ENCODE data around the gene ESR1. TPM values are rescaled to one million over a fixed set of nuclear protein-coding genes. Genes with fewer than 3 reads are reported as not detected.
A peak's percentile ranks its signal among the peaks of the same experiment; 100 is the strongest.

Gene ESR1
- polyA plus RNA-seq, 3 donors, result 0.12 to 0.24 (median 0.23) TPM

DNA sequence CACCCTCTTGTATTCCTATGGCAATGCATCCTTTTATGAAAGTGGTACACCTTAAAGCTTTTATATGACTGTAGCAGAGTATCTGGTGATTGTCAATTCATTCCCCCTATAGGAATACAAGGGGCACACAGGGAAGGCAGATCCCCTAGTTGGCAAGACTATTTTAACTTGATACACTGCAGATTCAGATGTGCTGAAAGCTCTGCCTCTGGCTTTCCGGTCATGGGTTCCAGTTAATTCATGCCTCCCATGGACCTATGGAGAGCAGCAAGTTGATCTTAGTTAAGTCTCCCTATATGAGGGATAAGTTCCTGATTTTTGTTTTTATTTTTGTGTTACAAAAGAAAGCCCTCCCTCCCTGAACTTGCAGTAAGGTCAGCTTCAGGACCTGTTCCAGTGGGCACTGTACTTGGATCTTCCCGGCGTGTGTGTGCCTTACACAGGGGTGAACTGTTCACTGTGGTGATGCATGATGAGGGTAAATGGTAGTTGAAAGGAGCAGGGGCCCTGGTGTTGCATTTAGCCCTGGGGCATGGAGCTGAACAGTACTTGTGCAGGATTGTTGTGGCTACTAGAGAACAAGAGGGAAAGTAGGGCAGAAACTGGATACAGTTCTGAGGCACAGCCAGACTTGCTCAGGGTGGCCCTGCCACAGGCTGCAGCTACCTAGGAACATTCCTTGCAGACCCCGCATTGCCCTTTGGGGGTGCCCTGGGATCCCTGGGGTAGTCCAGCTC, 292.1 kb downstream of the ESR1 start:
- peak overlapping the region in 1 of 3 experiments; percentile 8 for H3K4me3 ChIP-seq (replicated peaks in 1 of 3; ENCODE audit: low read depth in 2 of 3, low read length in 3 of 3)
- no peaks in the 10 kb centered on the region for H3K36me3 Mint-ChIP-seq
- peak overlapping the region; percentile 25 to 93 (median 74) for H3K27ac Mint-ChIP-seq
- intact Hi-C loops (cut with micrococcal nuclease), result no loop called here
- WGBS (ENCODE audit: insufficient coverage), result 100% methylated on average over 3 of the region's 4 CpGs
- TF ChIP-seq, protein P1, sequence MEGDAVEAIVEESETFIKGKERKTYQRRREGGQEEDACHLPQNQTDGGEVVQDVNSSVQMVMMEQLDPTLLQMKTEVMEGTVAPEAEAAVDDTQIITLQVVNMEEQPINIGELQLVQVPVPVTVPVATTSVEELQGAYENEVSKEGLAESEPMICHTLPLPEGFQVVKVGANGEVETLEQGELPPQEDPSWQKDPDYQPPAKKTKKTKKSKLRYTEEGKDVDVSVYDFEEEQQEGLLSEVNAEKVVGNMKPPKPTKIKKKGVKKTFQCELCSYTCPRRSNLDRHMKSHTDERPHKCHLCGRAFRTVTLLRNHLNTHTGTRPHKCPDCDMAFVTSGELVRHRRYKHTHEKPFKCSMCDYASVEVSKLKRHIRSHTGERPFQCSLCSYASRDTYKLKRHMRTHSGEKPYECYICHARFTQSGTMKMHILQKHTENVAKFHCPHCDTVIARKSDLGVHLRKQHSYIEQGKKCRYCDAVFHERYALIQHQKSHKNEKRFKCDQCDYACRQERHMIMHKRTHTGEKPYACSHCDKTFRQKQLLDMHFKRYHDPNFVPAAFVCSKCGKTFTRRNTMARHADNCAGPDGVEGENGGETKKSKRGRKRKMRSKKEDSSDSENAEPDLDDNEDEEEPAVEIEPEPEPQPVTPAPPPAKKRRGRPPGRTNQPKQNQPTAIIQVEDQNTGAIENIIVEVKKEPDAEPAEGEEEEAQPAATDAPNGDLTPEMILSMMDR (IDR thresholded peaks at IDR 0.05), result no peak
- H3K9me3 Mint-ChIP-seq, result peaks cover 0 to 5% (median 0%) of the 10 kb centered on the region in 7 donors
- H3K27ac ChIP-seq (ENCODE audit: low read depth in 1 of 2, low read length in 2 of 2), result peak overlapping the region; percentile 55 to 77
- H3K4me1 Mint-ChIP-seq, result peaks cover 22% of the 10 kb centered on the region
- H3K27me3 Mint-ChIP-seq (ENCODE audit: low read depth in 3 of 3), result peaks cover 0 to 2% (median 0%) of the 10 kb centered on the region in 3 donors
- H3K9me3 ChIP-seq (replicated peaks in 1 of 2; ENCODE audit: control insufficient read depth in 1 of 2, insufficient read depth in 1 of 2, low read length in 2 of 2), result no peaks in the 10 kb centered on the region
- no peak for DNase-seq
- H4K20me1 ChIP-seq (ENCODE audit: insufficient read depth, low read length), result no peaks in the 10 kb centered on the region
- H3K79me2 ChIP-seq (ENCODE audit: insufficient read depth, low read length), result no peaks in the 10 kb centered on the region
- no peaks in the 10 kb centered on the region for H3K27me3 ChIP-seq (ENCODE audit: control insufficient read depth in 2 of 2, insufficient read depth in 2 of 2, low read length in 2 of 2)
- H3K9ac ChIP-seq (ENCODE audit: insufficient read depth, low read length, poor library complexity, severe bottlenecking), result peak overlapping the region; percentile 50
- H3K36me3 ChIP-seq (replicated peaks in 1 of 2; ENCODE audit: control insufficient read depth in 1 of 2, insufficient read depth in 2 of 2, low read length in 2 of 2), result no peaks in the 10 kb centered on the region
- peak overlapping the region; percentile 22 for H3K4me2 ChIP-seq (replicated peaks; ENCODE audit: extremely low read depth, low read length, poor library complexity, severe bottlenecking)
- peak overlapping the region; percentile 12 for H2AFZ ChIP-seq (ENCODE audit: insufficient read depth, low read depth, low read length, poor library complexity, severe bottlenecking)
- peaks cover 24 to 31% of the 10 kb centered on the region in 2 donors for H3K4me1 ChIP-seq (ENCODE audit: control insufficient read depth in 1 of 2, insufficient read depth in 2 of 2, low read length in 2 of 2)
- peak overlapping the region in 1 of 2 donors; percentile 56 for H3K4me3 Mint-ChIP-seq

DNA sequence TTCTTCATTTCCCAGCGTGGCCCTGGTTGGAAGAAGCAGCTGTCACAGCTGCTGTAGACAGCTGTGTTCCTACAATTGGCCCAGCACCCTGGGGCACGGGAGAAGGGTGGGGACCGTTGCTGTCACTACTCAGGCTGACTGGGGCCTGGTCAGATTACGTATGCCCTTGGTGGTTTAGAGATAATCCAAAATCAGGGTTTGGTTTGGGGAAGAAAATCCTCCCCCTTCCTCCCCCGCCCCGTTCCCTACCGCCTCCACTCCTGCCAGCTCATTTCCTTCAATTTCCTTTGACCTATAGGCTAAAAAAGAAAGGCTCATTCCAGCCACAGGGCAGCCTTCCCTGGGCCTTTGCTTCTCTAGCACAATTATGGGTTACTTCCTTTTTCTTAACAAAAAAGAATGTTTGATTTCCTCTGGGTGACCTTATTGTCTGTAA, 292.7 kb downstream of the ESR1 start:
- peak overlapping the region; percentile 55 to 77 for H3K27ac ChIP-seq (ENCODE audit: low read depth in 1 of 2, low read length in 2 of 2)
- peaks cover 19 to 27% of the 10 kb centered on the region in 2 donors for H3K4me1 ChIP-seq (ENCODE audit: control insufficient read depth in 1 of 2, insufficient read depth in 2 of 2, low read length in 2 of 2)
- no peaks in the 10 kb centered on the region for H3K27me3 ChIP-seq (ENCODE audit: control insufficient read depth in 2 of 2, insufficient read depth in 2 of 2, low read length in 2 of 2)
- peak overlapping the region; percentile 25 to 93 (median 74) for H3K27ac Mint-ChIP-seq
- peak overlapping the region in 1 of 3 experiments; percentile 8 for H3K4me3 ChIP-seq (replicated peaks in 1 of 3; ENCODE audit: low read depth in 2 of 3, low read length in 3 of 3)
- peaks cover 16% of the 10 kb centered on the region for H3K4me1 Mint-ChIP-seq
- no peaks in the 10 kb centered on the region for H4K20me1 ChIP-seq (ENCODE audit: insufficient read depth, low read length)
- intact Hi-C loops (cut with micrococcal nuclease), result no loop called here
- H3K36me3 Mint-ChIP-seq, result no peaks in the 10 kb centered on the region
- peak overlapping the region; percentile 50 for H3K9ac ChIP-seq (ENCODE audit: insufficient read depth, low read length, poor library complexity, severe bottlenecking)
- no peaks in the 10 kb centered on the region for H3K36me3 ChIP-seq (replicated peaks in 1 of 2; ENCODE audit: control insufficient read depth in 1 of 2, insufficient read depth in 2 of 2, low read length in 2 of 2)
- H3K9me3 ChIP-seq (replicated peaks in 1 of 2; ENCODE audit: control insufficient read depth in 1 of 2, insufficient read depth in 1 of 2, low read length in 2 of 2), result no peaks in the 10 kb centered on the region
- peak overlapping the region; percentile 24 for H3K4me2 ChIP-seq (replicated peaks; ENCODE audit: extremely low read depth, low read length, poor library complexity, severe bottlenecking)
- TF ChIP-seq, protein P1 (IDR thresholded peaks at IDR 0.05), result no peak
- peaks cover 0 to 2% (median 0%) of the 10 kb centered on the region in 3 donors for H3K27me3 Mint-ChIP-seq (ENCODE audit: low read depth in 3 of 3)
- peak overlapping the region in 1 of 2 donors; percentile 56 for H3K4me3 Mint-ChIP-seq
- peaks cover 0 to 5% (median 0%) of the 10 kb centered on the region in 7 donors for H3K9me3 Mint-ChIP-seq
- H3K79me2 ChIP-seq (ENCODE audit: insufficient read depth, low read length), result no peaks in the 10 kb centered on the region
- 0% methylated on average over 1 of the region's 7 CpGs for WGBS (ENCODE audit: insufficient coverage)
- peak overlapping the region; percentile 12 for H2AFZ ChIP-seq (ENCODE audit: insufficient read depth, low read depth, low read length, poor library complexity, severe bottlenecking)
- peak; percentile 53 to 77 (median 71) for DNase-seq

Measured in CD14-positive monocyte (primary cell).